Measurements from ENCODE around the gene UNC13D. TPM values are rescaled to one million over a fixed set of nuclear protein-coding genes. Genes with fewer than 3 reads are reported as not detected.
A peak's percentile ranks its signal among the peaks of the same experiment; 100 is the strongest.

Gene UNC13D
- total RNA-seq, 1 experiment from 2014 or later = 3.5 TPM

DNA sequence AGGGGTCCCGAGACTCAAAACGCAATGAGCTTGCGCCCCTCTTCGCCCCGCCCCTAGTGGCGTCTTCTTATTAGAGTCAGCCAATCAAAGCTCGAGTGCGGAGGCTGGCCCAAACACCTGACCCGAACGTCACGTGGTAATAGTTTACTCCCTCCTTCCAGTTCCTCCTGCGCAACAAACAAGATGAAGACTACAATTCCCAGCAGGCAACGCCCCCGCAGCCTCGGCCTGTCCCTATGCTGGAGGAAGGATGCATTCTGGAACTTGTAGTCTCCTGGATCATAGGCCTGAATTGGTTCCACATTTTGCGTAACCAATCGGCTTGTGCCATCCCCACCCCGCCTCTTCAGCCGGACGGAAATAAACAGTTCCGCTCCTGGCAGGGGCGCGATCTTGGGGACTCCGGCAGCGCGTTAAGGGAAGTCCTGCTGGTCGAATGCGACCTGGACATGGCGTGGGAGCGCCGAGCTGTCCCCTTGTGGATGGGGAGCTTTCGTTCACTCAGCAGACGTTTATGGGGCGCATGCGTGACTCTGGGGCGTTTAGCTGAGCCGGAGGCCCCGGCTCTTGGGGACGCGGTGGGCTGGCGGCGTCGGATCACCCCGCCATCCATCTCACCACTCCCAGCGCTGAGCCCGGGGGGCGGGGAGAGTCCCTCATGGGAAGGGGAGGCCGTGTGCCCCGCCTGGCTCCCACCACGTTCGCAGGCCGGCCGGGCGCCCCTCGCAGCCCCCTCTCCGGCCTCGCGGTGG, 11.3 kb upstream of the UNC13D start, which contains the start of gene WBP2:
WBP2 (minus strand) TSS at position 26 of the 752 bp plus-strand sequence. CDS start 38 bp downstream, outside the sequence.
- TF ChIP-seq, protein P1, sequence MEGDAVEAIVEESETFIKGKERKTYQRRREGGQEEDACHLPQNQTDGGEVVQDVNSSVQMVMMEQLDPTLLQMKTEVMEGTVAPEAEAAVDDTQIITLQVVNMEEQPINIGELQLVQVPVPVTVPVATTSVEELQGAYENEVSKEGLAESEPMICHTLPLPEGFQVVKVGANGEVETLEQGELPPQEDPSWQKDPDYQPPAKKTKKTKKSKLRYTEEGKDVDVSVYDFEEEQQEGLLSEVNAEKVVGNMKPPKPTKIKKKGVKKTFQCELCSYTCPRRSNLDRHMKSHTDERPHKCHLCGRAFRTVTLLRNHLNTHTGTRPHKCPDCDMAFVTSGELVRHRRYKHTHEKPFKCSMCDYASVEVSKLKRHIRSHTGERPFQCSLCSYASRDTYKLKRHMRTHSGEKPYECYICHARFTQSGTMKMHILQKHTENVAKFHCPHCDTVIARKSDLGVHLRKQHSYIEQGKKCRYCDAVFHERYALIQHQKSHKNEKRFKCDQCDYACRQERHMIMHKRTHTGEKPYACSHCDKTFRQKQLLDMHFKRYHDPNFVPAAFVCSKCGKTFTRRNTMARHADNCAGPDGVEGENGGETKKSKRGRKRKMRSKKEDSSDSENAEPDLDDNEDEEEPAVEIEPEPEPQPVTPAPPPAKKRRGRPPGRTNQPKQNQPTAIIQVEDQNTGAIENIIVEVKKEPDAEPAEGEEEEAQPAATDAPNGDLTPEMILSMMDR (IDR thresholded peaks at IDR 0.05; ENCODE audit: unreplicated experiment) = no peak
- peak; percentile 100 for DNase-seq (ENCODE audit: unreplicated experiment)
- no peaks in the 10 kb centered on the region for H3K9me3 Mint-ChIP-seq (ENCODE audit: unreplicated experiment)
- no peaks in the 10 kb centered on the region for H3K27me3 Mint-ChIP-seq (ENCODE audit: insufficient read depth, unreplicated experiment)
- peaks cover 33% of the 10 kb centered on the region for H3K36me3 Mint-ChIP-seq (ENCODE audit: insufficient read depth, unreplicated experiment)
- H3K27ac Mint-ChIP-seq (ENCODE audit: low read depth, unreplicated experiment) = no peak within 1 kb of the TSS
- peaks cover 19% of the 10 kb centered on the region for H3K4me1 Mint-ChIP-seq (ENCODE audit: insufficient read depth, unreplicated experiment)
- intact Hi-C loops (cut with micrococcal nuclease) = loop anchor here (2.0 kb wide), 1 partner anchor 41 kb away; the partner anchor contains the start of gene TRIM65
- CTCF ChIA-PET = interaction anchor here (0.6 to 3.6 kb wide), 12 partner anchors 11 to 159 kb away, joined by 3 to 36 read pairs (median 3); partner anchors contain the start of genes GALK1, TRIM47, UNC13D and UNK
- BruUV-seq (replicated peaks) = no TSS peak
- POLR2A ChIA-PET = interaction anchor here (0.7 to 6.1 kb wide), 35 partner anchors 10 to 496 kb away, joined by 3 to 164 read pairs (median 4); partner anchors contain the start of genes ACOX1, FBF1, GALK1 and ITGB4
- H3K4me3 Mint-ChIP-seq (ENCODE audit: unreplicated experiment) = no peak within 1 kb of the TSS

DNA sequence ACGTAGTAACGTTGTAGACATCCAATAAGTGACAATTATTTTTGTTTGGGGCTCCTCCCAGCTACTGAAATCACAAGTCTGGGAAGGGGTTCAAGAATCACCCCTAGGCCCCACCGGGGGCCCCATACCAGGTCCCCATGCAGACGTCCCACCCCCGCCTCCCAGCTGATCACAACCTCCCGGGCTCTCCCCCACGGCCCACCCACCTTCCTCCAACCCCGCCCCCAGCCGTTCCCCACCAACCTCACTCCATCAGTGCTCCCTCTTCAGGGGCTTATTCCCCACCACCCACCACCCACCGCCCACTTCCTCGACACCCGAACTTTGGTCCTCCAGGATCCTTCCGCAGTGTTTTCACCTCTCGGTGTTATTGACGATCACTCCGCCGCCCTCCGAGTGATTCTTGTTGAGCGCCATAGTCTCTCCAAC, 10.7 kb upstream of the UNC13D start:
- intact Hi-C loops (cut with micrococcal nuclease) = loop anchor here (2.0 kb wide), 1 partner anchor 42 kb away; the partner anchor contains the start of gene TRIM65
- TF ChIP-seq, protein P1 (IDR thresholded peaks at IDR 0.05; ENCODE audit: unreplicated experiment) = no peak
- no peaks in the 10 kb centered on the region for H3K9me3 Mint-ChIP-seq (ENCODE audit: unreplicated experiment)
- no peak for DNase-seq (ENCODE audit: unreplicated experiment)
- ChIA-PET CTCF (interaction anchor here (0.5 to 3.6 kb wide), 12 partner anchors 11 to 453 kb away, joined by 3 to 36 read pairs (median 3); partner anchors contain the start of genes GALK1, TRIM47, UNC13D and UNK), POLR2A (interaction anchor here (0.6 to 6.1 kb wide), 39 partner anchors 10 to 1238 kb away, joined by 3 to 164 read pairs (median 4); partner anchors contain the start of genes ACOX1, FBF1, GALK1 and ITGB4)
- peaks cover 19% of the 10 kb centered on the region for H3K4me1 Mint-ChIP-seq (ENCODE audit: insufficient read depth, unreplicated experiment)
- H3K27ac Mint-ChIP-seq (ENCODE audit: low read depth, unreplicated experiment) = no peak overlapping the region
- BruUV-seq (replicated peaks) = no TSS peak
- no peak overlapping the region for H3K4me3 Mint-ChIP-seq (ENCODE audit: unreplicated experiment)
- H3K36me3 Mint-ChIP-seq (ENCODE audit: insufficient read depth, unreplicated experiment) = peaks cover 39% of the 10 kb centered on the region
- no peaks in the 10 kb centered on the region for H3K27me3 Mint-ChIP-seq (ENCODE audit: insufficient read depth, unreplicated experiment)

- peak; percentile 73 for DNase-seq (ENCODE audit: unreplicated experiment)
- peaks cover 45% of the 10 kb centered on the region for H3K36me3 Mint-ChIP-seq (ENCODE audit: insufficient read depth, unreplicated experiment)
- peaks cover 19% of the 10 kb centered on the region for H3K4me1 Mint-ChIP-seq (ENCODE audit: insufficient read depth, unreplicated experiment)
- BruUV-seq (replicated peaks) = TSS peak; percentile 68
- CTCF ChIA-PET = interaction anchor here (0.5 to 3.6 kb wide), 5 partner anchors 23 to 452 kb away, joined by 3 to 36 read pairs (median 4); partner anchors contain the start of gene TRIM47
- no peaks in the 10 kb centered on the region for H3K9me3 Mint-ChIP-seq (ENCODE audit: unreplicated experiment)
- H3K27me3 Mint-ChIP-seq (ENCODE audit: insufficient read depth, unreplicated experiment) = no peaks in the 10 kb centered on the region
- POLR2A ChIA-PET = interaction anchor here (0.6 to 6.1 kb wide), 27 partner anchors 9 to 1237 kb away, joined by 3 to 164 read pairs (median 8); partner anchors contain the start of genes MRPL38, RECQL5, SAP30BP and TRIM47
- intact Hi-C loops (cut with micrococcal nuclease) = loop anchor here (2.0 kb wide), 1 partner anchor 43 kb away; the partner anchor contains the start of gene TRIM65
- H3K4me3 Mint-ChIP-seq (ENCODE audit: unreplicated experiment) = no peak overlapping the region
- H3K27ac Mint-ChIP-seq (ENCODE audit: low read depth, unreplicated experiment) = no peak overlapping the region
- TF ChIP-seq, protein P1 (IDR thresholded peaks at IDR 0.05; ENCODE audit: unreplicated experiment) = no peak
Observed at GRCh38 chr17:75854101-75854748, 10.0 kb upstream of the UNC13D start.
